GM23248 (cell line): ENCODE data around the gene TFRC.

Source experiments
- EZH2 ChIP-seq: fragments of 200-600 bp; sonication (generic); IDR thresholded peaks from 2 replicates; pipeline ENCODE4 v1.6.1; 2018; ENCODE audit warnings: antibody characterized with exemption, mild to moderate bottlenecking; ENCODE audit not compliant: insufficient read depth, poor library complexity, severe bottlenecking
- EZH2phosphoT487 ChIP-seq: fragments of 200-600 bp; sonication (generic); IDR thresholded peaks from 2 replicates; pipeline ENCODE4 v1.6.1; 2018; ENCODE audit warnings: antibody characterized with exemption, moderate library complexity, mild to moderate bottlenecking, low read depth; ENCODE audit not compliant: insufficient read depth

- TF ChIP-seq EZH2 = no peak
- no peak for TF ChIP-seq EZH2phosphoT487
Observed at GRCh38 chr3:196039359-196039758, 42.5 kb downstream of the TFRC start.
